ENCODE data around the gene TBX18.

Gene TBX18

GRCh38 chr6:84764332-84765049, at the start of gene TBX18:
TSS of gene TBX18 (minus strand) at chr6:84764598. CDS start at chr6:84764181, 417 bp downstream.
- DNase-seq (ENCODE audit: low read depth, low spot score), result peak; percentile 96

- DNase-seq (ENCODE audit: low read depth, low spot score), result no peak
Measured at GRCh38 chr6:84811351-84811750, 47.0 kb upstream of the TBX18 start.

- no peak for DNase-seq (ENCODE audit: low read depth, low spot score)
Measured at GRCh38 chr6:84809455-84809854, 45.1 kb upstream of the TBX18 start.

- no peak for DNase-seq (ENCODE audit: low read depth, low spot score)
Measured at GRCh38 chr6:84808491-84809061, 44.2 kb upstream of the TBX18 start.

- no peak for DNase-seq (ENCODE audit: low read depth, low spot score)
Measured at GRCh38 chr6:84805145-84805544, 40.7 kb upstream of the TBX18 start.

- DNase-seq (ENCODE audit: low read depth, low spot score), result peak; percentile 15
Measured at GRCh38 chr6:84804720-84805119, 40.3 kb upstream of the TBX18 start.

- DNase-seq (ENCODE audit: low read depth, low spot score), result no peak
Measured at GRCh38 chr6:84801250-84801649, 36.9 kb upstream of the TBX18 start.

- peak; percentile 18 for DNase-seq (ENCODE audit: low read depth, low spot score)
Measured at GRCh38 chr6:84798257-84798656, 33.9 kb upstream of the TBX18 start.

- DNase-seq (ENCODE audit: low read depth, low spot score), result no peak
Measured at GRCh38 chr6:84796343-84796742, 31.9 kb upstream of the TBX18 start.

- DNase-seq (ENCODE audit: low read depth, low spot score), result no peak
Measured at GRCh38 chr6:84791927-84792326, 27.5 kb upstream of the TBX18 start.

GRCh38 chr6:84791233-84791632, 26.8 kb upstream of the TBX18 start:
- no peak for DNase-seq (ENCODE audit: low read depth, low spot score)

GRCh38 chr6:84789170-84789569, 24.8 kb upstream of the TBX18 start:
- DNase-seq (ENCODE audit: low read depth, low spot score), result no peak

- DNase-seq (ENCODE audit: low read depth, low spot score), result no peak
Measured at GRCh38 chr6:84788689-84789088, 24.3 kb upstream of the TBX18 start.

- DNase-seq (ENCODE audit: low read depth, low spot score), result no peak
Measured at GRCh38 chr6:84785671-84786070, 21.3 kb upstream of the TBX18 start.

GRCh38 chr6:84779917-84780316, 15.5 kb upstream of the TBX18 start:
- DNase-seq (ENCODE audit: low read depth, low spot score), result no peak

- no peak for DNase-seq (ENCODE audit: low read depth, low spot score)
Measured at GRCh38 chr6:84779380-84779779, 15.0 kb upstream of the TBX18 start.

GRCh38 chr6:84777888-84778287, 13.5 kb upstream of the TBX18 start:
- DNase-seq (ENCODE audit: low read depth, low spot score), result no peak

- no peak for DNase-seq (ENCODE audit: low read depth, low spot score)
Measured at GRCh38 chr6:84776392-84776791, 12.0 kb upstream of the TBX18 start.

GRCh38 chr6:84775751-84776150, 11.4 kb upstream of the TBX18 start:
- no peak for DNase-seq (ENCODE audit: low read depth, low spot score)

- DNase-seq (ENCODE audit: low read depth, low spot score), result no peak
Measured at GRCh38 chr6:84774985-84775284, 10.5 kb upstream of the TBX18 start.

- peak; percentile 78 for DNase-seq (ENCODE audit: low read depth, low spot score)
Measured at GRCh38 chr6:84774157-84774984, 10.0 kb upstream of the TBX18 start.

GRCh38 chr6:84773431-84774156, 9.2 kb upstream of the TBX18 start:
- DNase-seq (ENCODE audit: low read depth, low spot score), result peak; percentile 42

Measured in astrocyte of the hippocampus (primary cell).